ENCODE results near the gene LDAH.
"Not testable (repeated sequence)": the region's sequence is repeated elsewhere in the genome, so short reads cannot be mapped to it uniquely, and the experiment has no call there.

The LDAH gene

GRCh38 chr2:20822535-20823490 is at the start of gene LDAH:
TSS of gene LDAH (minus strand) at chr2:20823101. CDS start at chr2:20801463, 21,638 bp downstream.
- DNase-seq (ENCODE audit: low read depth, low spot score): peak; percentile 65

DNA sequence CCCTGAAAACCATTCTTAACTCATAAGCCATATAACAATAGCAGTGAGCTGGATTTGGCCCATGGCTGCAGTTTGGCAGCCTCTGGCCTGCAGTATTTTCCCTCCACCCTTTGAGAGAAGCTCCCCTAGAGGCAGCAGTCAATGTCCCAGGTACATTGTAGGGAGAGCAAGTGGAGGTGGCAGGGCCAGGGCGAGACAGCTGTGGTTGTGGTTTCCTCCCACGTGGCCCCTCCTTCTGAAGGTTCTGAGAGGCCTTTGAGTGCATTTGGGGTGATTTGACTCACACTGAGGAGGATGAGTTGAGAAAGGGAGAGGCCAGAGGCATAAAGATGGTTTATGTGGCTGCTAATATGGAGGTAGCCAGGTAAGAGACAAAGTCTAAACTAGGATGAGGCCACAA is 45.5 kb upstream of the LDAH start:
- no peak for DNase-seq (ENCODE audit: low read depth, low spot score)

GRCh38 chr2:20862850-20863249 is 39.9 kb upstream of the LDAH start:
- DNase-seq (ENCODE audit: low read depth, low spot score): no peak

DNA sequence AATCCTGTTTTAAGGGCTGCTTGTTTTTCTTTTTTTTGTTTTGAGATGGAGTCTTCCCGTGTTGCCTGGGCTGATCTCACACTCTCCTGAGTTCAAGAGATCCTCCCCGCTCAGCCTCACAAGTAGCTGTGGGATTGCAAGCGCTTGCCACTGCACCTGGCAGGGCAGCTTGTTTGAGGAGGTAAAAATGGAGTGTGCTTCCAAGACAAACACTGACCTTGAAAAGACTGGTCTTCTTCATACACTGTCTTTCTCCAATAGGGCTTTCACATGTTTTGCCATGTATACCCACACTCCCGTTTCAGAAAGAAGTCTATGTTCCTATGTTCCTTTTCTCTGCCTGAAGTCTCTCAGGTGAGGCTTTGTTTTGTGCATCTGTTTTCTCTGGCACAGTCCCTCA is 32.6 kb upstream of the LDAH start:
- no peak for DNase-seq (ENCODE audit: low read depth, low spot score)

- no peak for DNase-seq (ENCODE audit: low read depth, low spot score)
Measured at GRCh38 chr2:20852670-20853069, 29.8 kb upstream of the LDAH start.

GRCh38 chr2:20852139-20852538 is 29.2 kb upstream of the LDAH start:
- no peak for DNase-seq (ENCODE audit: low read depth, low spot score)

- DNase-seq (ENCODE audit: low read depth, low spot score): no peak
Measured at GRCh38 chr2:20844246-20844645, 21.3 kb upstream of the LDAH start.

DNA sequence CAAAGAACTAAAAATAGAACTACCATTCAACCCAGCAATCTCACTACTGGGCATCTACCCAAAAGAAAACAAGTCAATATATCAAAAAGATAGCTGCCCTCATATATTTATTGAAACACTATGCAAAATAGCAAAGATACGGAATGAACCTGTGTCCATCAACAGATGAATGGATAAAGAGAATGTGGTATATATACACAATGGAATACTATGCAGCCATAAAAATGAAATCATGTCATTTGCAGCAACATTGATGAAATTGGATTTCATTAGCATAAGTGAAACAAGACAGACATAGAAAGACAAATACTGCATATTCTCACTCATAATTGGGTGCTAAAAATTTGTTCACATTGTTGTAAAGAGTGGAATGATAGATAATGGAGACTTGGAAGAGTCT is 16.2 kb upstream of the LDAH start:
- DNase-seq (ENCODE audit: low read depth, low spot score): no peak

DNA sequence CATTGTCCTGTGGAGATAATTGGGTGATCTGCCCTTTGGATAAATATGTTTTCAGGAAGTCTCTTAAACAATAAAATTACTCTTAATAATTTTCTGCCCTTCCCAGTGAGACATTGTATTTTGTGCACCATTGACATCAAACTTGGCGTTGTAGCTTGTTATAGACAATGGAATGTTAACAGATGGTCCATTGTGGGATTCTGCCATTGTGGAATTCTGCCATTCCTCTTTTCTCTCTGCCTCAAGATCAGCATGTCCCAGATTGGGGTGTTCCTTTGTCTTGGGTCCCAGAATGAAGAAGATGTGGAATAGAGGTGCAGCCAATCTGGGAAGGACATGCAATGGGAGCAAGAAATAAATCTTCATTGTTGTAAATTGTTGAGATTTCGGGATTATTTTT is 15.1 kb upstream of the LDAH start:
- DNase-seq (ENCODE audit: low read depth, low spot score): no peak

- no peak for DNase-seq (ENCODE audit: low read depth, low spot score)
Measured at GRCh38 chr2:20836521-20836920, 13.6 kb upstream of the LDAH start.

- no peak for DNase-seq (ENCODE audit: low read depth, low spot score)
Measured at GRCh38 chr2:20834331-20834730, 11.4 kb upstream of the LDAH start.

DNA sequence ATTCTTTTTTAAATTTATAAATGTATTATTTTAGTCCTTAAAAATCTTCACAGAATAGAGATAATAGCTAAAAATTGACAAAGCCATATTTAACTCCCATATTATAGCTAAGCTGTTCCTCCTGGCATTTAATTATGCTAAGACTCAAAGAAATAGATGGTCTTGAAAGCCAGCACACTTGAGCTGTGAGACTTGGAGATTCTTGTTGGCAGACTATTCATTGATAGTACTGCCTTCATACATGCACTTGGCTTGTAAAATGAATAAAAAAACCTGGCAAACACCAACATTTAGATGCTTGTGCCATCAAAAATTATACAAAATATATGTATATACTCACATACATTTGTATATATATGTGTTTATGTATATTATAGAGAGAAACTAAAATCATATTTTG is 9.7 kb upstream of the LDAH start:
- no peak for DNase-seq (ENCODE audit: low read depth, low spot score)

DNA sequence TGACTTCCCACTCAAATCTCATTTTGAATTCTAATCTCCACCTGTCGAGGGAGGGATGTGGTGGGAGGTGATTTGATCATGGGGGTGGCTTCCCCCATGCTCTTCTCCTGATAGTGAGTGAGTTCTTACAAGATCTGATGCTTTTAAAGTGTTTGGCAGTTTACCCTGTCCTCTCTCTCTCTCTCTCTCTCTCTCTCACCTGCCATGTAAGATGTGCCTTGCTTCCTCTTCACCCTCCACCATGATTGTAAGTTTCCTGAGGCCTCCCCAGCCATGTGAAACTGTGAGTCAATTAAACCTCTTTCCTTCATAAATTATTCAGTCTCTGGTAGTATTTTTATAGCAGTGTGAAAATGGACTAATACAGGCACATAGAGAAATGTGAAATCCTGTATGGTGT is 7.0 kb upstream of the LDAH start:
- DNase-seq (ENCODE audit: low read depth, low spot score): no peak

- no peak for DNase-seq (ENCODE audit: low read depth, low spot score)
Measured at GRCh38 chr2:20823917-20824316, 1.0 kb upstream of the LDAH start.

- DNase-seq (ENCODE audit: low read depth, low spot score): no peak
Measured at GRCh38 chr2:20818820-20819219, 4.1 kb downstream of the LDAH start.

DNA sequence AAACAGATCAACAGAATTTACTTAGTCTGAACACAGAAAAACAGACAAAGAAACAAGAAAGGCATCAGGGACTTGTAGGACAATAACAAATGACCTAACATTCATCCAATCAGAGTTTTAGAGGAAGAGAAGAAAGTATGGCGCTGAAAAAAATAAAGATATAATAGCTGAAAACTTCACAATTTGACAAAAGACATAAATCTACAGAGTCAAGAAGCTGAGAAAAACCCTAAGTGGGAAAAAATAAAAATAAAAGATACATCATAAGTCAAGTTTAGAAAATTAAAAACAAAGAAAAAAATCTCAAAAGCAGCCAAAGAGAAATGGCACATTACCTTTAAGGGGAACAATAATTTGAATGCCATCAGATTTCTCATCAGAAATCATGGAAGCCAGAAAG is 7.7 kb downstream of the LDAH start:
- DNase-seq (ENCODE audit: low read depth, low spot score): no peak

DNA sequence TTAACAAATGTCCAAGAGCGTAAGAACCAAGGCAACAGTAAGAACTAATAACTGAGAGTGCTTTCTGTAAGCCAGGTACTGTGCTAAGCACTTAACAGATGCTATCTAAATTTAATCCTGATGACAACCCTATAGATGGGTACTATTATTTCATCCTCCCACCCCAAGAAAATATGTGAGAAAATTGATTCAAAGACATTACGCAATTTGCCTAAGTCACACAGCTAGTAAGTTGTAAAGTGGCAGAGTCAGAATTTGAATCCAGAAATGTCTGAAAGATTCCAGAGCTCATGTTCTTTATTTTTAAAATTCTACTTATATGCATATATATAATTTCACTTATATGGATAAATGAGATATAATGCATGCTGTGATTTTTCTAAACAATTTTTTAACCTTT is 10.1 kb downstream of the LDAH start:
- no peak for DNase-seq (ENCODE audit: low read depth, low spot score)

DNA sequence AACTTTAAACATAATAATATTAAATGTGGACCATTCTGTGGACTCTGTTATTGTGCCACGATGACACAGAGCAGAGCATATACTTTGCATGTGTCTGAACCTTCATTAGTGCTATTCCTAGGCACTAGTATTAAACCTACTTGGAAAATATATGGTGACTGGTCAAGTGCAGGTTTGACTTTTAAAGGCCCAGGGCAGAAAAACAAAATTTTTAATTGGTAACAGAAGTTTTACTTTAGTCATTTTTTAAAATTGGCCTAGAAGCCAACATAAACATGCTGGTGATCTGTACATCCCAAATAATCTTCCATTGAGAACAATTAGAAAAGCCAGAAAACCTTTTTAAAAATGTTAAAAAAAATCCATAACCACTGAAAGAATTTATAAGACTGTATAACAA is 16.6 kb downstream of the LDAH start:
- DNase-seq (ENCODE audit: low read depth, low spot score): no peak

DNA sequence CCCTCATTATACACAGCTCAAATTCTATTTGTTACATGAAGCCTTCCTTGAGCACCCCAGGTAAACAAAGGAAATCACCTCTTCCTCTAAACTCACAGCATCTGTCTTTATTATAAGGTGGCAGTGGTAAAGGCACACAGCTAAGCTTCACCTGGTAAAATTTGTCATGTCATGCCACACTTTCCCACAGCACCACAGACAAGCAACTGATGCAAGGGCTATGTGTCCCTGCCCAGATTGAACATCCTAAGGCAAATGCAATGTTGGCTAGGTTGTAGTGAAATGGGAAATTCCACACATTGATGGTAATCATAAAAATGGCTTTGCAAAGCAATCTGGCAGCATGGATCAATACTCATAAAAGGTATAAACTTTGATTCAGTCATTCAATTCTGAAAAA is 18.9 kb downstream of the LDAH start:
- DNase-seq (ENCODE audit: low read depth, low spot score): no peak

DNA sequence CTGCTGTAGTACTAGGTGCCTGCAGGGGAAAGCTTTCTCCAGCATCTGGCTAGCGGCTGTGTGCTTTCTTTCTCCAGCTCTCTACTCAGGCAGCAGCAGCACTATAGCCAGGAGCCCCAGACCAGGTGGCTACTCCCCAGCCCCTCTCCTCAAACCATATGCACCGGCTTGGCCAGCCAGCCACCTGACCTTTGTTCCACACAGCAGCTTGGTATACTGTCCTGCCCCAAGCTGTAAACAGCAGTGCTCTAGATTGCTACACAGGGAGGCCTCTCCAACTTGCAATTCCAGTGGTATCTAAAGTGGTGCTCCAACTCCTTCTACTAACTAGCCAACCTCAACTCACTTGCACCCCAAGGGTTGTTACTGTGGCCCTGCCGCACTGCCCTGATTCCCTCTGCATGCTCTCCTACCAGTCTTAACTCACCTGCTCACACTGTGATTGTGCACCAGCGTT is 19.6 kb downstream of the LDAH start:
- no peak for DNase-seq (ENCODE audit: low read depth, low spot score)

DNA sequence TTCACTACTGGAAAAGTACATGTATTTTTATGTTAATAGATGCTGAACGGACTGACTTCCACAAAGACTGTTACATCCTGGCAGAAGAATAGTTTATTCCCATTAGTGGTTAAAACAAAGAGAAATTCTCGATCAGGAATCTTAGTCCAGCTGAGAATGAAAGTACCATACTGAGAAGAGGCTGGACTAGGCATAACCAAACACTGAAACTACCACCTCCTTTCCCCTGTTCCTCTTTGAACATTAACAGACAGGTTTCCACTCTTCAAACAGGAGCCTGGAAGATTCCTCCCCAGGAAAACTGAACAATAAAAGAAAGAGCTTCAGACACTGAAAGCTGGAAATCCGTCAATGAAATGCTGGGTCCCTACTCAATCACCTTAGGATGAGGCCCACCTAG is 25.8 kb downstream of the LDAH start:
- DNase-seq (ENCODE audit: low read depth, low spot score): no peak

DNA sequence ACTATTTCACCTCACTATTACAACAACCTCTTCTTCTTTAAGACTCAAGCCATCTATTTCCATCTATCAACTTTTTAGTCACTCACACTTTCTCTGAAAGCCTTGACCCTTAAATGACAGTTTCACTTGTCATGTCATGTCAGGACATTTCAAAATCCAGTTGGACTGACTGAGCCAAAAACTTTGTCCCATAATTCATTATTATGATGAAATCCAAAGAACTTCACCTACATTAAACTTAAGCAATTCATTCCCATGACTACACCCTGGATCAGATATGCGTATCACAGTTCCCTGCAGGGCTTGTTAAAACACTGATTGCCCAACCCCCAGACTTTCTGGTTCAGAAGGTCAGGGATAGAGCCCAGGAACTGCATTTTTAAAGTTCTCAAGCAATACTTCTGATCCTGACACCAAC is 26.5 kb downstream of the LDAH start:
- DNase-seq (ENCODE audit: low read depth, low spot score): no peak

DNA sequence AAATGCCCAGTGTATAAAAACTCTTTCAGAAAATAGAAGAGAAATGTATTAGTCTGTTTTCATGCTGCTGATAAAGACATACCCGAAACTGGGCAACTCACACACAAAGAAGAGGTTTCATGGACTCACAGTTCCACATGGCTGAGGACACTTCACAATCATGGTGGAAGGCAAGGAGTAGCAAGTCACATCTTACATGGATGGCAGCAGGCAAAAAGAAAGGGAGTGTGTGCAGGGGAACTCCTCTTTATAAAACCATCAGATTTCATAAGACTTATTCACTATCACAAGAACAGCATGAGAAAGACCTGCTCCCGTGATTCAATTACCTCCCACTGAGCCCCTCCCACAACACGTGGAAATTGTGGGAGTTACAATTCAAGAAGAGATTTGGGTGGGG is 29.0 kb downstream of the LDAH start:
- DNase-seq (ENCODE audit: low read depth, low spot score): not testable (repeated sequence)
